CD14-positive monocyte (primary cell): ENCODE measurements around the gene ZNF391. TPM values are rescaled to one million over a fixed set of nuclear protein-coding genes. Genes with fewer than 3 reads are reported as not detected.

Experiments used
- DNase-seq, 3 donors: peaks; one replicate each; pipeline ENCODE4 v3.0.0-alpha.2; 2011 to 2022
- H2AFZ ChIP-seq: 2 replicates; pipeline ENCODE4 v1.6.0; 2012; ENCODE audit warnings: mild to moderate bottlenecking, low read depth, low read length, inconsistent platforms; ENCODE audit not compliant: insufficient read depth, poor library complexity, severe bottlenecking
- H3K27ac ChIP-seq, 2 donors: 1 replicate in 1 of 2; 2 replicates in 1 of 2; pipeline ENCODE4 v1.5.1; 2012 to 2013; ENCODE audit warnings: low read length in 2 of 2, control low read depth in 1 of 2, inconsistent platforms in 1 of 2, low read depth in 1 of 2, mild to moderate bottlenecking in 1 of 2
- H3K27me3 ChIP-seq, 2 donors: one replicate each; pipeline versions ENCODE4 v1.6.0 to v1.6.1; 2011 to 2013; ENCODE audit warnings: low read length in 2 of 2; ENCODE audit not compliant: control insufficient read depth in 2 of 2, insufficient read depth in 2 of 2
- H3K36me3 ChIP-seq, 2 donors: replicated peaks in 1 of 2; 1 replicate in 1 of 2; 2 replicates in 1 of 2; pipeline versions ENCODE4 v1.5.1 to v1.6.1; 2012 to 2013; ENCODE audit warnings: low read length in 2 of 2, control low read depth in 1 of 2, inconsistent platforms in 1 of 2, mild to moderate bottlenecking in 1 of 2; ENCODE audit not compliant: insufficient read depth in 2 of 2, control insufficient read depth in 1 of 2
- H3K4me1 ChIP-seq, 2 donors: 1 replicate in 1 of 2; 2 replicates in 1 of 2; pipeline versions ENCODE4 v1.5.1 to v1.6.1; 2012 to 2013; ENCODE audit warnings: low read length in 2 of 2, control low read depth in 1 of 2, inconsistent platforms in 1 of 2, mild to moderate bottlenecking in 1 of 2, moderate library complexity in 1 of 2; ENCODE audit not compliant: insufficient read depth in 2 of 2, control insufficient read depth in 1 of 2
- H3K4me2 ChIP-seq: replicated peaks from 2 replicates; pipeline ENCODE3; 2012; ENCODE audit warnings: low read length, moderate library complexity, mild to moderate bottlenecking; ENCODE audit not compliant: poor library complexity, severe bottlenecking; ENCODE audit errors: extremely low read depth
- H3K4me3 ChIP-seq, 3 experiments: fragments of 200-600 bp in 1 of 3; sonication (generic) in 1 of 3; replicated peaks in 1 of 3; 1 replicate in 2 of 3; 2 replicates in 1 of 3; pipeline ENCODE4 v1.5.1; 2011 to 2013; ENCODE audit warnings: low read length in 3 of 3, mild to moderate bottlenecking in 3 of 3, control low read depth in 2 of 3, low read depth in 2 of 3, inconsistent platforms in 1 of 3, moderate library complexity in 1 of 3
- H3K79me2 ChIP-seq: 2 replicates; pipeline ENCODE4 v1.6.0; 2012; ENCODE audit warnings: mild to moderate bottlenecking, control low read depth, inconsistent platforms, low read length, moderate library complexity; ENCODE audit not compliant: insufficient read depth
- H3K9ac ChIP-seq: 2 replicates; pipeline ENCODE4 v1.6.0; 2017; ENCODE audit warnings: low read length, mild to moderate bottlenecking; ENCODE audit not compliant: insufficient read depth, poor library complexity, severe bottlenecking
- H3K9me3 ChIP-seq, 2 donors: replicated peaks in 1 of 2; 1 replicate in 1 of 2; 2 replicates in 1 of 2; pipeline versions ENCODE4 v1.5.1 to v1.6.1; 2012 to 2013; ENCODE audit warnings: low read length in 2 of 2, control low read depth in 1 of 2; ENCODE audit not compliant: control insufficient read depth in 1 of 2, insufficient read depth in 1 of 2
- H4K20me1 ChIP-seq: 2 replicates; pipeline ENCODE4 v1.6.0; 2012; ENCODE audit warnings: mild to moderate bottlenecking, low read length, control low read depth, moderate library complexity; ENCODE audit not compliant: insufficient read depth
- H3K27ac Mint-ChIP-seq, 7 donors: one replicate each; pipeline ENCODE4 v1.8.0; 2020; ENCODE audit warnings: mild to moderate bottlenecking in 7 of 7, mixed read lengths in 7 of 7, moderate library complexity in 6 of 7, inconsistent platforms in 2 of 7
- H3K27me3 Mint-ChIP-seq, 3 donors: one replicate each; pipeline ENCODE4 v1.8.0; 2021 to 2022; ENCODE audit warnings: low read depth in 3 of 3, mild to moderate bottlenecking in 3 of 3, mixed read lengths in 3 of 3, moderate library complexity in 3 of 3, inconsistent platforms in 1 of 3
- H3K36me3 Mint-ChIP-seq, 2 donors: one replicate each; pipeline ENCODE4 v1.8.0; 2020; ENCODE audit warnings: mixed read lengths in 2 of 2, inconsistent platforms in 1 of 2, mild to moderate bottlenecking in 1 of 2
- H3K4me1 Mint-ChIP-seq: one replicate; pipeline ENCODE4 v1.8.0; 2020; ENCODE audit warnings: mild to moderate bottlenecking, mixed read lengths
- H3K4me3 Mint-ChIP-seq, 2 donors: one replicate each; pipeline ENCODE4 v1.8.0; 2020; ENCODE audit warnings: mild to moderate bottlenecking in 2 of 2, mixed read lengths in 2 of 2, moderate library complexity in 1 of 2
- H3K9me3 Mint-ChIP-seq, 7 donors: one replicate each; pipeline ENCODE4 v1.8.0; 2020 to 2022; ENCODE audit warnings: mixed read lengths in 7 of 7, mild to moderate bottlenecking in 6 of 7, moderate library complexity in 6 of 7, inconsistent platforms in 2 of 7
- CTCF ChIP-seq: fragments of 200-600 bp; IDR thresholded peaks from one replicate; pipeline ENCODE4 v1.8.0; 2022; ENCODE audit warnings: antibody characterized with exemption, mild to moderate bottlenecking
- WGBS: methylation state at CpG from one replicate; pipeline ENCODE4 v1.1.5; 2013; ENCODE audit warnings: missing lambda C conversion rate; ENCODE audit not compliant: insufficient coverage; 5-methylcytosine and 5-hydroxymethylcytosine counted together
- intact Hi-C, 2 donors: fragments of 100-400 bp; cut with micrococcal nuclease; formaldehyde crosslinking; loops; one replicate each; pipeline versions ENCODE4 v1.15.0 to v1.15.1; 2023
- polyA plus RNA-seq, 3 donors: library from polyadenylated mRNA; depleted of rRNA in 1 of 3; unstranded in 2 of 3; stranded (reverse) in 1 of 3; fragments of 300-500 nt in 2 of 3; fragments of >200 nt in 1 of 3; fragmentation: Illumina TruSeq in 2 of 3; gene quantifications; 1 replicate in 2 of 3; 2 replicates in 1 of 3; pipeline ENCODE4 v1.2.3, GENCODE V29; 2012 to 2021
- small RNA-seq: library from RNA; depleted of rRNA; stranded (forward); fragments of <200 nt; gene quantifications from one replicate; pipeline ENCODE3, GENCODE V24; 2012; ENCODE audit warnings: low read depth; ENCODE audit not compliant: insufficient read length

Gene ZNF391
- polyA plus RNA-seq, 3 donors, result 0.07 to 0.17 TPM; not detected in 1

GRCh38 chr6:27451660-27452390, 63.3 kb downstream of the ZNF391 start:
- WGBS, result no CpG with 5 or more reads among the region's 9 CpGs
- H3K9me3 ChIP-seq, result peaks cover 44 to 100% of the 10 kb centered on the region in 2 donors

GRCh38 chr6:27452496-27452897, 63.9 kb downstream of the ZNF391 start:
- Histone ChIP-seq H3K9ac (no peak overlapping the region), H2AFZ (no peak overlapping the region), H3K4me1 (no peaks in the 10 kb centered on the region), H4K20me1 (no peaks in the 10 kb centered on the region), H3K27ac (no peak overlapping the region), H3K36me3 (peaks cover 54 to 77% of the 10 kb centered on the region in 2 donors), H3K4me2 (no peak overlapping the region), H3K9me3 (peaks cover 38 to 100% of the 10 kb centered on the region in 2 donors), H3K4me3 (peak overlapping the region in 1 of 3 experiments; percentile 8), H3K79me2 (no peaks in the 10 kb centered on the region), H3K27me3 (no peaks in the 10 kb centered on the region)
- TF ChIP-seq CTCF, result no peak
- no peak overlapping the region for H3K27ac Mint-ChIP-seq
- DNase-seq, result no peak
- peaks cover 59 to 62% of the 10 kb centered on the region in 2 donors for H3K36me3 Mint-ChIP-seq
- H3K9me3 Mint-ChIP-seq, result peaks cover 61 to 97% (median 94%) of the 10 kb centered on the region in 7 donors
- H3K4me1 Mint-ChIP-seq, result no peaks in the 10 kb centered on the region
- WGBS, result no CpG with 5 or more reads among the region's 3 CpGs
- no peak overlapping the region for H3K4me3 Mint-ChIP-seq
- H3K27me3 Mint-ChIP-seq, result no peaks in the 10 kb centered on the region
- intact Hi-C loops, result no loop called here

More at GRCh38 chr6:27451660-27452390, 63.3 kb downstream of the ZNF391 start:
- Histone ChIP-seq H3K79me2 (no peaks in the 10 kb centered on the region), H3K4me1 (no peaks in the 10 kb centered on the region), H3K36me3 (peaks cover 48 to 70% of the 10 kb centered on the region in 2 donors), H3K27me3 (no peaks in the 10 kb centered on the region), H4K20me1 (no peaks in the 10 kb centered on the region), H3K9ac (no peak overlapping the region), H3K4me2 (no peak overlapping the region), H3K27ac (no peak overlapping the region), H3K4me3 (peak overlapping the region in 1 of 3 experiments; percentile 8), H2AFZ (no peak overlapping the region)
- H3K9me3 Mint-ChIP-seq, result peaks cover 62 to 97% (median 95%) of the 10 kb centered on the region in 7 donors
- H3K27ac Mint-ChIP-seq, result no peak overlapping the region
- no peaks in the 10 kb centered on the region for H3K4me1 Mint-ChIP-seq
- H3K36me3 Mint-ChIP-seq, result peaks cover 52 to 55% of the 10 kb centered on the region in 2 donors
- intact Hi-C loops, result no loop called here
- no peak overlapping the region for H3K4me3 Mint-ChIP-seq
- no peak for DNase-seq
- no peaks in the 10 kb centered on the region for H3K27me3 Mint-ChIP-seq
- no peak for TF ChIP-seq CTCF

Small RNA genes lying within 50 kb of the gene (small RNA-seq; reads per million reads assigned to genes)
- gene MCFD2P1, result not detected

Other genes starting within 250 kb of the ZNF391 start
- not detected for gene PRSS16, start 141.1 kb upstream of the ZNF391 start, polyA plus RNA-seq
- gene POM121L2, start 76.5 kb upstream of the ZNF391 start, polyA plus RNA-seq, result not detected
- gene ZNF184, start 84.3 kb downstream of the ZNF391 start, polyA plus RNA-seq, result 1 to 10 TPM in 2 of 3 donors, under 1 TPM in 1; 1.00 to 1.5 (median 1.5) TPM